WTC11 (cell line): ENCODE measurements around the gene RNF126. TPM values are rescaled to one million over a fixed set of nuclear protein-coding genes. Genes with fewer than 3 reads are reported as not detected.

Source experiments
- ATAC-seq: fragments of 200-7000 bp; cut with Tn5 transposase; 2 replicates; pipeline ENCODE4 v1.10.0; 2021; ENCODE audit warnings: mild to moderate bottlenecking, moderate library complexity
- CTCF ChIA-PET: fragments of 300-600 bp; sonication (Branson Sonifier 250); formaldehyde crosslinking; loops from one replicate; lab custom pipeline; 2021; ENCODE audit warnings: antibody characterized with exemption; lab: Charles Lee
- POLR2A ChIA-PET: fragments of 350-600 bp; sonication (Branson Sonifier 250); formaldehyde crosslinking; loops from one replicate; lab custom pipeline; 2021; ENCODE audit warnings: antibody characterized with exemption; lab: Charles Lee
- DNase-seq: peaks from one replicate; pipeline ENCODE4 v3.0.0; 2021; ENCODE audit warnings: low spot score
- H3K27ac Mint-ChIP-seq: 2 replicates; pipeline ENCODE4 v1.8.0; 2021; ENCODE audit warnings: mixed read lengths
- H3K27me3 Mint-ChIP-seq: 2 replicates; pipeline ENCODE4 v1.8.0; 2021; ENCODE audit warnings: low read depth, mild to moderate bottlenecking, moderate library complexity, mixed read lengths
- H3K36me3 Mint-ChIP-seq: 2 replicates; pipeline ENCODE4 v1.8.0; 2021; ENCODE audit warnings: mixed read lengths
- H3K4me1 Mint-ChIP-seq: 2 replicates; pipeline ENCODE4 v1.8.0; 2022; ENCODE audit warnings: mixed read lengths
- H3K4me3 Mint-ChIP-seq: 2 replicates; pipeline ENCODE4 v1.8.0; 2021; ENCODE audit warnings: mild to moderate bottlenecking, moderate library complexity, mixed read lengths
- H3K9me3 Mint-ChIP-seq: 2 replicates; pipeline ENCODE4 v1.8.0; 2021; ENCODE audit warnings: mixed read lengths
- CBFB ChIP-seq: sonication (generic); formaldehyde crosslinking; IDR thresholded peaks from 2 replicates; pipeline ENCODE4 v1.8.1; 2022; ENCODE audit warnings: mild to moderate bottlenecking, low read depth, missing genetic modification reagents
- CREM ChIP-seq: sonication (generic); formaldehyde crosslinking; IDR thresholded peaks from 2 replicates; pipeline ENCODE4 v1.8.1; 2022; ENCODE audit warnings: mild to moderate bottlenecking, missing genetic modification reagents, moderate library complexity
- ELF4 ChIP-seq: sonication (generic); formaldehyde crosslinking; IDR thresholded peaks from 2 replicates; pipeline ENCODE4 v1.8.1; 2022; ENCODE audit warnings: low read depth, mild to moderate bottlenecking, moderate library complexity, missing genetic modification reagents
- EMX1 ChIP-seq: fragments of 250-450 bp; sonication (Bioruptor Pico); IDR thresholded peaks from 2 replicates; pipeline ENCODE4 v1.8.0; 2021; ENCODE audit warnings: mild to moderate bottlenecking
- FOXJ3 ChIP-seq: sonication (generic); formaldehyde crosslinking; IDR thresholded peaks from 2 replicates; pipeline ENCODE4 v1.9.0; 2021; ENCODE audit warnings: missing genetic modification reagents, mild to moderate bottlenecking, borderline replicate concordance
- GABPB1 ChIP-seq: sonication (generic); formaldehyde crosslinking; IDR thresholded peaks from 2 replicates; pipeline ENCODE4 v1.8.1; 2023; ENCODE audit warnings: mild to moderate bottlenecking, missing genetic modification reagents
- JAZF1 ChIP-seq: fragments of 250-450 bp; sonication (Bioruptor Pico); IDR thresholded peaks from 2 replicates; pipeline ENCODE4 v1.9.0; 2021; ENCODE audit warnings: moderate library complexity, mild to moderate bottlenecking, inconsistent platforms
- NR2C2 ChIP-seq: sonication (generic); formaldehyde crosslinking; IDR thresholded peaks from 2 replicates; pipeline ENCODE4 v1.8.0; 2022; ENCODE audit warnings: mild to moderate bottlenecking, missing genetic modification reagents
- RELA ChIP-seq: sonication (generic); formaldehyde crosslinking; IDR thresholded peaks from 2 replicates; pipeline ENCODE4 v1.8.1; 2022; ENCODE audit warnings: missing genetic modification reagents, mild to moderate bottlenecking, borderline replicate concordance
- TEAD1 ChIP-seq: sonication (generic); formaldehyde crosslinking; IDR thresholded peaks from 2 replicates; pipeline ENCODE4 v1.8.0; 2022; ENCODE audit warnings: mild to moderate bottlenecking, missing genetic modification reagents
- TEAD4 ChIP-seq: sonication (generic); formaldehyde crosslinking; IDR thresholded peaks from 2 replicates; pipeline ENCODE4 v1.8.0; 2022; ENCODE audit warnings: mild to moderate bottlenecking, missing genetic modification reagents
- TP53 ChIP-seq: sonication (generic); formaldehyde crosslinking; IDR thresholded peaks from 2 replicates; pipeline ENCODE4 v1.8.1; 2023; ENCODE audit warnings: mild to moderate bottlenecking, missing genetic modification reagents
- ZNF232 ChIP-seq: sonication (generic); formaldehyde crosslinking; IDR thresholded peaks from 2 replicates; pipeline ENCODE4 v1.8.0; 2022; ENCODE audit warnings: mild to moderate bottlenecking, missing genetic modification reagents
- ZNF396 ChIP-seq: fragments of 250-450 bp; sonication (Bioruptor Pico); IDR thresholded peaks from 2 replicates; pipeline ENCODE4 v1.8.0; 2021; ENCODE audit warnings: mild to moderate bottlenecking, moderate library complexity, borderline replicate concordance
- ZNF423 ChIP-seq: fragments of 250-450 bp; sonication (Bioruptor Pico); IDR thresholded peaks from 2 replicates; pipeline ENCODE4 v2.1.2; 2022; ENCODE audit warnings: mild to moderate bottlenecking, moderate library complexity
- total RNA-seq: library from RNA; stranded (reverse); gene quantifications from 3 replicates; pipeline ENCODE4 v1.2.3, GENCODE V29; 2021
- TF ChIP-seq, protein P1 (sequence below): fragments of 250-450 bp; sonication (Bioruptor Pico); IDR thresholded peaks from 2 replicates; pipeline ENCODE4 v1.9.0; 2021; ENCODE audit warnings: moderate library complexity, mild to moderate bottlenecking, inconsistent platforms, borderline replicate concordance
- TF ChIP-seq, protein P2 (sequence below): fragments of 250-450 bp; sonication (Bioruptor Pico); IDR thresholded peaks from 2 replicates; pipeline ENCODE4 v1.9.0; 2021; ENCODE audit warnings: mild to moderate bottlenecking, borderline replicate concordance
- TF ChIP-seq, protein P3 (sequence below): sonication (generic); formaldehyde crosslinking; IDR thresholded peaks from 2 replicates; pipeline ENCODE4 v1.8.1; 2023; ENCODE audit warnings: mild to moderate bottlenecking, moderate library complexity, missing genetic modification reagents
- TF ChIP-seq, protein P4 (sequence below): fragments of 200-600 bp; IDR thresholded peaks from 2 replicates; pipeline ENCODE4 v1.8.0; 2022; ENCODE audit warnings: antibody characterized with exemption
- TF ChIP-seq, protein P5 (sequence below): sonication (generic); formaldehyde crosslinking; IDR thresholded peaks from 2 replicates; pipeline ENCODE4 v1.8.1; 2022; ENCODE audit warnings: mild to moderate bottlenecking, moderate library complexity, missing genetic modification reagents
- TF ChIP-seq, protein P6 (sequence below): sonication (generic); formaldehyde crosslinking; IDR thresholded peaks from 2 replicates; pipeline ENCODE4 v1.8.1; 2022; ENCODE audit warnings: low read depth, mild to moderate bottlenecking, moderate library complexity, missing genetic modification reagents, borderline replicate concordance

The RNF126 gene
- total RNA-seq, 1 experiment from 2014 or later: 84.4 TPM

DNA sequence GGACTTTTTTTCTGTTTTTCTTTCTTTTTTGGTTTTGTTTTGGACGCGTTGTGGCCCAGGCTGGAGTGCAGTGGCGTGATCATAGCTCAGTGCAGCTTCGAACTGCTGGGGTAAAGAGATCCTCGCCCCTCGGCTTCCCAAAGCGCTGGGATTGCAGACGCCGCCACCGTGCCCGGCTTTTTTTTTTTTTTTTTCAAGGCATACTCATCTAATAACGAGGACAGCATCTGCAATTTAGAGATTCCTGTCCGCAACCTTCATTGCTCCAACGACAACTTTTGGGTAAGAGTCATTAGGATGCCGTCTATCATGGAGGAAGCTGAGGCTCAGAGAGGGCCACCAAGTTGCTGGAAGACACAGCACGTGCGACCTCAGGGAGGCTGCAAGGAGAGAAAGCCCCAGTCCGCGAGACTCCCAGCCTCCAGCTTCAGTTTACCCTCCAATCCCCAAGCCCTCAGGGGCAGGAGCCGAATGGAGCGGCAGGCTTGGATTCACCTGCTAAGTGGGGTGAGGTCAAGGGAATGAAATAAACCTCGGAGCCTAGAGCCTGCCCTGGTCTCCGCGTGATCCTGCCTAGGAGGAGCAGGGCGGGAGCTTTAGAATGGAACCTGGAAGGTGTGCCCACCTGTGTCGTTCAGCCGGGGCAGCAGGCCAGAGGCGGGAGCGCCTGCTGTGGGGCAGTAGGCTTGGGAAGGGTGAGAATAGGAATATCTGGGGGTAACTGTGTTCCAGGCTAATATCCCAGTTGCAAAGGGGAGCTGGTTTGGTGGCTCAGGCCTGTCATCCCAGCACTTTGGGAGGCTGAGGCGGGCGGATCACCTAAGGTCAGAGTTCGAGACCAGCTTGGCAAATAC is 29.0 kb downstream of the RNF126 start:
- Mint-ChIP-seq H3K36me3 (peaks cover 12% of the 10 kb centered on the region), H3K9me3 (peaks cover 4% of the 10 kb centered on the region; the same call in 1 of the 2 replicates), H3K4me1 (peaks cover 13% of the 10 kb centered on the region), H3K4me3 (peak overlapping the region; percentile 87), H3K27ac (peak overlapping the region; percentile 60), H3K27me3 (peaks cover 21% of the 10 kb centered on the region)
- no peak for ATAC-seq
- no peak for DNase-seq
- TF ChIP-seq ZNF423 (CRISPR knock-in tag): no peak
- no peak for TF ChIP-seq JAZF1 (CRISPR knock-in tag)
- TF ChIP-seq CBFB (CRISPR knock-in tag): no peak
- no peak for TF ChIP-seq TP53 (CRISPR knock-in tag)
- TF ChIP-seq EMX1 (CRISPR knock-in tag): no peak
- no peak for TF ChIP-seq FOXJ3 (CRISPR knock-in tag)
- POLR2A ChIA-PET: interaction anchor here (0.7 kb wide), 2 partner anchors 386 to 437 kb away, joined by 4 to 5 read pairs; no protein-coding TSS in a partner anchor
- CTCF ChIA-PET: interaction anchor here (0.7 to 1.2 kb wide), 5 partner anchors 18 to 108 kb away, joined by 3 to 5 read pairs (median 3); no protein-coding TSS in a partner anchor

DNA sequence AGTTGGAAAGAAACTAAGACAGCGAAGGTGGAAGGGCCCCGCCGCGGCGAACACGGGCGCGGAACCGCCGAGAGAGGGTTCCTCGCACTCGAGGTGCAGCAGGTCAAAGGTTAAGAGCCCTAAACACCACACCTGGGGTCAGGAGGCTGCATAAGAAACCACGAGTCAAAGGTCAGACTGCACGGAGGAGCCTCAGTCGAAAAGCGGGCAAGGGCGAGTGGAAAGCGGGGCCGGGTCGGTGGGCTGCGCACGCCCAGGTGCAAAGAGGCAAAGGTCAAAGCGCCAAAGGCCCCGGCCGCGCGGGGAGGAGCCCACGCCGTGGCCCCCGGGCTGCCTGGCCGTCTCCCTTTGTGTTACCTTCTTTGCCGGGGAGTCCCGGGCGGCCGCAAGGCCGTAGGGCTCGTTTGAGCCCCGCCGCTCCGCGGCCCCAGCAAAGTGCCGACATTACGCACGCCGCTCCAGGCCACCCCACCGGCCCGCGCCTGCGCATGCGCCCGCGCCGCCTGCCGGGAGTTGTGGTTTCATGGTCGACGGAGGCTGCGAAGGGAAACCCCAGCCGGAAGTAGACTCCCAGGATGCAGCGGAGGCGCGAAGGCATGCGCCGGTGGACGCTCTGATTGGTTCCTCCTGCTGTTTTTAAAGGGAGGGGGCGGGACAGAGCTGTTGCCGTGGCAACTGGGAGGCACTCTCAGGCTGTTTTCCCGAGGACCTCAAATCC is 29.8 kb downstream of the RNF126 start, which contains the start of gene POLRMT:
Gene POLRMT (minus strand): TSS at position 470 of the 718 bp plus-strand sequence. CDS start 25 bp downstream, at position 445.
- Mint-ChIP-seq H3K4me3 (peak within 1 kb of the TSS; percentile 87), H3K27me3 (peaks cover 13% of the 10 kb centered on the region), H3K4me1 (peaks cover 13% of the 10 kb centered on the region), H3K36me3 (peaks cover 20% of the 10 kb centered on the region), H3K9me3 (peaks cover 4% of the 10 kb centered on the region; the same call in 1 of the 2 replicates), H3K27ac (peak within 1 kb of the TSS; percentile 84)
- CTCF ChIA-PET: interaction anchor here (0.8 to 1.4 kb wide), 5 partner anchors 17 to 108 kb away, joined by 3 to 4 read pairs (median 3); no protein-coding TSS in a partner anchor
- ATAC-seq (peak; percentile 92), DNase-seq (peak; percentile 97)
- POLR2A ChIA-PET: no interaction called here
- TF ChIP-seq, protein P1, sequence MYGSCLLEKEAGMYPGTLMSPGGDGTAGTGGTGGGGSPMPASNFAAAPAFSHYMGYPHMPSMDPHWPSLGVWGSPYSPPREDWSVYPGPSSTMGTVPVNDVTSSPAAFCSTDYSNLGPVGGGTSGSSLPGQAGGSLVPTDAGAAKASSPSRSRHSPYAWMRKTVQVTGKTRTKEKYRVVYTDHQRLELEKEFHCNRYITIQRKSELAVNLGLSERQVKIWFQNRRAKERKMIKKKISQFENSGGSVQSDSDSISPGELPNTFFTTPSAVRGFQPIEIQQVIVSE (CRISPR knock-in tag): no peak
- TF ChIP-seq ZNF396 (CRISPR knock-in tag): no peak
- TF ChIP-seq, protein P2, sequence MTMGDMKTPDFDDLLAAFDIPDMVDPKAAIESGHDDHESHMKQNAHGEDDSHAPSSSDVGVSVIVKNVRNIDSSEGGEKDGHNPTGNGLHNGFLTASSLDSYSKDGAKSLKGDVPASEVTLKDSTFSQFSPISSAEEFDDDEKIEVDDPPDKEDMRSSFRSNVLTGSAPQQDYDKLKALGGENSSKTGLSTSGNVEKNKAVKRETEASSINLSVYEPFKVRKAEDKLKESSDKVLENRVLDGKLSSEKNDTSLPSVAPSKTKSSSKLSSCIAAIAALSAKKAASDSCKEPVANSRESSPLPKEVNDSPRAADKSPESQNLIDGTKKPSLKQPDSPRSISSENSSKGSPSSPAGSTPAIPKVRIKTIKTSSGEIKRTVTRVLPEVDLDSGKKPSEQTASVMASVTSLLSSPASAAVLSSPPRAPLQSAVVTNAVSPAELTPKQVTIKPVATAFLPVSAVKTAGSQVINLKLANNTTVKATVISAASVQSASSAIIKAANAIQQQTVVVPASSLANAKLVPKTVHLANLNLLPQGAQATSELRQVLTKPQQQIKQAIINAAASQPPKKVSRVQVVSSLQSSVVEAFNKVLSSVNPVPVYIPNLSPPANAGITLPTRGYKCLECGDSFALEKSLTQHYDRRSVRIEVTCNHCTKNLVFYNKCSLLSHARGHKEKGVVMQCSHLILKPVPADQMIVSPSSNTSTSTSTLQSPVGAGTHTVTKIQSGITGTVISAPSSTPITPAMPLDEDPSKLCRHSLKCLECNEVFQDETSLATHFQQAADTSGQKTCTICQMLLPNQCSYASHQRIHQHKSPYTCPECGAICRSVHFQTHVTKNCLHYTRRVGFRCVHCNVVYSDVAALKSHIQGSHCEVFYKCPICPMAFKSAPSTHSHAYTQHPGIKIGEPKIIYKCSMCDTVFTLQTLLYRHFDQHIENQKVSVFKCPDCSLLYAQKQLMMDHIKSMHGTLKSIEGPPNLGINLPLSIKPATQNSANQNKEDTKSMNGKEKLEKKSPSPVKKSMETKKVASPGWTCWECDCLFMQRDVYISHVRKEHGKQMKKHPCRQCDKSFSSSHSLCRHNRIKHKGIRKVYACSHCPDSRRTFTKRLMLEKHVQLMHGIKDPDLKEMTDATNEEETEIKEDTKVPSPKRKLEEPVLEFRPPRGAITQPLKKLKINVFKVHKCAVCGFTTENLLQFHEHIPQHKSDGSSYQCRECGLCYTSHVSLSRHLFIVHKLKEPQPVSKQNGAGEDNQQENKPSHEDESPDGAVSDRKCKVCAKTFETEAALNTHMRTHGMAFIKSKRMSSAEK (CRISPR knock-in tag): no peak
- TF ChIP-seq ZNF232: no peak
- no peak for TF ChIP-seq ELF4 (CRISPR knock-in tag)
- TF ChIP-seq, protein P3, sequence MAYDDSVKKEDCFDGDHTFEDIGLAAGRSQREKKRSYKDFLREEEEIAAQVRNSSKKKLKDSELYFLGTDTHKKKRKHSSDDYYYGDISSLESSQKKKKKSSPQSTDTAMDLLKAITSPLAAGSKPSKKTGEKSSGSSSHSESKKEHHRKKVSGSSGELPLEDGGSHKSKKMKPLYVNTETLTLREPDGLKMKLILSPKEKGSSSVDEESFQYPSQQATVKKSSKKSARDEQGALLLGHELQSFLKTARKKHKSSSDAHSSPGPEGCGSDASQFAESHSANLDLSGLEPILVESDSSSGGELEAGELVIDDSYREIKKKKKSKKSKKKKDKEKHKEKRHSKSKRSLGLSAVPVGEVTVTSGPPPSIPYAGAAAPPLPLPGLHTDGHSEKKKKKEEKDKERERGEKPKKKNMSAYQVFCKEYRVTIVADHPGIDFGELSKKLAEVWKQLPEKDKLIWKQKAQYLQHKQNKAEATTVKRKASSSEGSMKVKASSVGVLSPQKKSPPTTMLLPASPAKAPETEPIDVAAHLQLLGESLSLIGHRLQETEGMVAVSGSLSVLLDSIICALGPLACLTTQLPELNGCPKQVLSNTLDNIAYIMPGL (CRISPR knock-in tag): 0 out of 2 replicates have a peak, but pooled peaks have one; percentile 34
- TF ChIP-seq, protein P4, sequence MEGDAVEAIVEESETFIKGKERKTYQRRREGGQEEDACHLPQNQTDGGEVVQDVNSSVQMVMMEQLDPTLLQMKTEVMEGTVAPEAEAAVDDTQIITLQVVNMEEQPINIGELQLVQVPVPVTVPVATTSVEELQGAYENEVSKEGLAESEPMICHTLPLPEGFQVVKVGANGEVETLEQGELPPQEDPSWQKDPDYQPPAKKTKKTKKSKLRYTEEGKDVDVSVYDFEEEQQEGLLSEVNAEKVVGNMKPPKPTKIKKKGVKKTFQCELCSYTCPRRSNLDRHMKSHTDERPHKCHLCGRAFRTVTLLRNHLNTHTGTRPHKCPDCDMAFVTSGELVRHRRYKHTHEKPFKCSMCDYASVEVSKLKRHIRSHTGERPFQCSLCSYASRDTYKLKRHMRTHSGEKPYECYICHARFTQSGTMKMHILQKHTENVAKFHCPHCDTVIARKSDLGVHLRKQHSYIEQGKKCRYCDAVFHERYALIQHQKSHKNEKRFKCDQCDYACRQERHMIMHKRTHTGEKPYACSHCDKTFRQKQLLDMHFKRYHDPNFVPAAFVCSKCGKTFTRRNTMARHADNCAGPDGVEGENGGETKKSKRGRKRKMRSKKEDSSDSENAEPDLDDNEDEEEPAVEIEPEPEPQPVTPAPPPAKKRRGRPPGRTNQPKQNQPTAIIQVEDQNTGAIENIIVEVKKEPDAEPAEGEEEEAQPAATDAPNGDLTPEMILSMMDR: no peak
- TF ChIP-seq CREM (CRISPR knock-in tag): no peak
- TF ChIP-seq, protein P5, sequence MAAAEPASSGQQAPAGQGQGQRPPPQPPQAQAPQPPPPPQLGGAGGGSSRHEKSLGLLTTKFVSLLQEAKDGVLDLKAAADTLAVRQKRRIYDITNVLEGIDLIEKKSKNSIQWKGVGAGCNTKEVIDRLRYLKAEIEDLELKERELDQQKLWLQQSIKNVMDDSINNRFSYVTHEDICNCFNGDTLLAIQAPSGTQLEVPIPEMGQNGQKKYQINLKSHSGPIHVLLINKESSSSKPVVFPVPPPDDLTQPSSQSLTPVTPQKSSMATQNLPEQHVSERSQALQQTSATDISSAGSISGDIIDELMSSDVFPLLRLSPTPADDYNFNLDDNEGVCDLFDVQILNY: 0 out of 2 replicates have a peak, but pooled peaks have one; percentile 84
- no peak for TF ChIP-seq TEAD4 (CRISPR knock-in tag)
- peak; percentile 59; the same call in 1 of the 2 replicates for TF ChIP-seq TEAD1 (CRISPR knock-in tag)
- TF ChIP-seq RELA: no peak
- TF ChIP-seq GABPB1 (CRISPR knock-in tag): peak; percentile 76
- 0 out of 2 replicates have a peak, but pooled peaks have one; percentile 38 for TF ChIP-seq NR2C2
- TF ChIP-seq, protein P6, sequence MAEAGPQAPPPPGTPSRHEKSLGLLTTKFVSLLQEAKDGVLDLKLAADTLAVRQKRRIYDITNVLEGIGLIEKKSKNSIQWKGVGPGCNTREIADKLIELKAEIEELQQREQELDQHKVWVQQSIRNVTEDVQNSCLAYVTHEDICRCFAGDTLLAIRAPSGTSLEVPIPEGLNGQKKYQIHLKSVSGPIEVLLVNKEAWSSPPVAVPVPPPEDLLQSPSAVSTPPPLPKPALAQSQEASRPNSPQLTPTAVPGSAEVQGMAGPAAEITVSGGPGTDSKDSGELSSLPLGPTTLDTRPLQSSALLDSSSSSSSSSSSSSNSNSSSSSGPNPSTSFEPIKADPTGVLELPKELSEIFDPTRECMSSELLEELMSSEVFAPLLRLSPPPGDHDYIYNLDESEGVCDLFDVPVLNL: no peak
